ENCODE measurements around the gene OR1E2. TPM values are rescaled to one million over a fixed set of nuclear protein-coding genes. Genes with fewer than 3 reads are reported as not detected.

OR1E2 gene
- total RNA-seq, 2 experiments from 2014 or later, result not detected

DNA sequence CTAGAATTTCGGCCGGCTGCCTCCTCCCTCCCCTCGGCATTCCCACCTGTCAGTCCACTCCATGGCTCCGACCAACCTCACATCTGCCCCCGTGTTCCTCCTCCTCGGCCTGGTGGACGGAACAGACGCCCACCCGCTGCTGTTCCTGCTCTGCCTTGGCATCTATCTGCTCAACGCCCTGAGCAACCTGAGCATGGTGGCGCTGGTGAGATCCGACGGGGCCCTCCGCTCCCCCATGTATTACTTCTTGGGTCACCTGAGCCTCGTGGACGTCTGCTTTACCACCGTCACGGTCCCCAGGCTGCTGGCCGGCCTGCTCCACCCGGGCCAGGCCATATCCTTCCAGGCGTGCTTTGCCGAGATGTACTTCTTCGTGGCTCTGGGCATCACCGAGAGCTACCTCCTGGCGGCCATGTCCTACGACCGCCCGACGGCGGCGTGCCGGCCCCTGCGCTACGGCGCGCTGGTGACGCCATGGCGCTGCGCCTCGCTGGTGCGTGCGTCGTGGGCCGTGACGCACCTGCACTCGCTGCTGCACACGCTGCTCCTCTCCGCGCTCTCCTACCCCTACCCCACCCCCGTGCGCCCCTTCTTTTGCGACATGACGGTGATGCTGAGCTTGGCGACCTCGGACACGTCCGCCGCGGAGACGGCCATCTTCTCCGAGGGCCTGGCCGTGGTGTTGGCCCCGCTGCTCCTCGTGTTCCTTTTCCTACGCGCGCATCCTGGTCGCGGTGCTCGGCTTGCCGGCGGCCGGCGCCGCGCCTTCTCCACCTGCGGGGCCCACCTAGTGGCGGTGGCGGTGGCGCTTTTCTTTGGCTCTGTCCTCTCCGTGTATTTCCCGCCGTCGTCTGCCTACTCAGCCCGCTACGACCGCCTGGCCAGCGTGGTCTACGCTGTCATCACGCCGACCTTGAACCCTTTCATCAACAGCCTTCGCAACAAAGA is 47.5 kb downstream of the OR1E2 start, which contains the start of gene OR3A2:
TSS of gene OR3A2 (minus strand) at position 440 of the 948 bp plus-strand sequence.
- H3K27ac Mint-ChIP-seq, result peak within 1 kb of the TSS; percentile 72
- ChIA-PET CTCF (no interaction called here), POLR2A (interaction anchor here (0.6 kb wide), 1 partner anchor 598 kb away, joined by 5 read pairs; no protein-coding TSS in a partner anchor)
- H3K36me3 Mint-ChIP-seq (ENCODE audit: low read depth), result no peaks in the 10 kb centered on the region
- peaks cover 23% of the 10 kb centered on the region for H3K27me3 Mint-ChIP-seq
- DNase-seq, result peak; percentile 67
- peak within 1 kb of the TSS; percentile 73 for H3K4me3 Mint-ChIP-seq
- no peaks in the 10 kb centered on the region for H3K9me3 Mint-ChIP-seq (ENCODE audit: low read depth)
- intact Hi-C loops (cut with DNase I, micrococcal nuclease), result no loop called here
- peaks cover 2% of the 10 kb centered on the region for H3K4me1 Mint-ChIP-seq
- ATAC-seq, result peak; percentile 97

Other genes with a start within 250 kb of the OR1E2 start
- gene OR1A2, start 236.3 kb downstream of the OR1E2 start, total RNA-seq, result not detected
- not detected for gene OR1A1, start 226.2 kb downstream of the OR1E2 start, total RNA-seq
- under 1 TPM; 0.25 to 0.56 TPM for gene OR3A1, start 135.5 kb downstream of the OR1E2 start, total RNA-seq
- 1 to 10 TPM; 2.5 to 3.5 TPM for gene OR3A2, start 47.5 kb downstream of the OR1E2 start, total RNA-seq
- gene OR1E1, start 35.4 kb downstream of the OR1E2 start, total RNA-seq, result not detected
- not detected for gene OR3A3, start 22.5 kb downstream of the OR1E2 start, total RNA-seq
- 1 to 10 TPM in 1 of 2 experiments, under 1 TPM in 1; 0.44 to 1.6 TPM for gene SPATA22, start 38.0 kb upstream of the OR1E2 start, total RNA-seq
- gene ASPA, start 42.2 kb upstream of the OR1E2 start, total RNA-seq, result not detected
- gene TRPV3, start 124.0 kb upstream of the OR1E2 start, total RNA-seq, result under 1 TPM; 0.61 to 0.89 TPM
- 1 to 10 TPM; 1.8 to 2.7 TPM for gene TRPV1, start 175.6 kb upstream of the OR1E2 start, total RNA-seq
- gene SHPK, start 202.4 kb upstream of the OR1E2 start, total RNA-seq, result 10 to 100 TPM; 12.5 to 15.0 TPM
- 10 to 100 TPM; 10.1 to 11.1 TPM for gene CTNS, start 202.9 kb upstream of the OR1E2 start, total RNA-seq
- gene TAX1BP3, start 234.7 kb upstream of the OR1E2 start, total RNA-seq, result 10 to 100 TPM; 12.0 to 14.6 TPM
- gene EMC6, start 235.0 kb upstream of the OR1E2 start, total RNA-seq, result 10 to 100 TPM; 43.6 to 44.3 TPM

All from activated CD4-positive, alpha-beta T cell treated with anti-CD3 and anti-CD28 coated beads for 36 hours (primary cell).